Activated naive CD4-positive, alpha-beta T cell treated with anti-CD3 and anti-CD28 coated beads for 36 hours (primary cell): ENCODE results near the gene ARHGAP12. TPM values are rescaled to one million over a fixed set of nuclear protein-coding genes. Genes with fewer than 3 reads are reported as not detected.
A peak's percentile ranks its signal among the peaks of the same experiment; 100 is the strongest.

Experiments used
- CTCF ChIA-PET: fragments of 350-600 bp; sonication (Branson Sonifier 250); formaldehyde crosslinking; loops from one replicate; lab custom pipeline; 2021; ENCODE audit warnings: antibody characterized with exemption; lab: Charles Lee
- DNase-seq: peaks from one replicate; pipeline ENCODE4 v3.0.0-alpha.2; 2020
- H3K27ac Mint-ChIP-seq: one replicate; pipeline ENCODE4 v1.8.0; 2021; ENCODE audit warnings: mild to moderate bottlenecking, mixed read lengths
- H3K27me3 Mint-ChIP-seq: one replicate; pipeline ENCODE4 v1.8.0; 2021; ENCODE audit warnings: low read depth, mixed read lengths
- H3K36me3 Mint-ChIP-seq: one replicate; pipeline ENCODE4 v1.8.0; 2021; ENCODE audit warnings: low read depth, mixed read lengths
- H3K4me1 Mint-ChIP-seq: one replicate; pipeline ENCODE4 v1.8.0; 2021; ENCODE audit warnings: low read depth, mixed read lengths
- H3K4me3 Mint-ChIP-seq: one replicate; pipeline ENCODE4 v1.8.0; 2021; ENCODE audit warnings: mild to moderate bottlenecking, moderate library complexity, mixed read lengths
- H3K9me3 Mint-ChIP-seq: one replicate; pipeline ENCODE4 v1.8.0; 2021; ENCODE audit warnings: mixed read lengths
- intact Hi-C: fragments of 100-400 bp; cut with micrococcal nuclease; formaldehyde crosslinking; loops from one replicate; pipeline ENCODE4 v1.15.1; 2023
- total RNA-seq, 2 experiments: library from RNA; stranded (reverse); gene quantifications; one replicate each; pipeline ENCODE4 v1.2.3, GENCODE V29; 2021

ARHGAP12 gene
- total RNA-seq, 2 experiments from 2014 or later = 2.3 to 2.6 TPM

DNA sequence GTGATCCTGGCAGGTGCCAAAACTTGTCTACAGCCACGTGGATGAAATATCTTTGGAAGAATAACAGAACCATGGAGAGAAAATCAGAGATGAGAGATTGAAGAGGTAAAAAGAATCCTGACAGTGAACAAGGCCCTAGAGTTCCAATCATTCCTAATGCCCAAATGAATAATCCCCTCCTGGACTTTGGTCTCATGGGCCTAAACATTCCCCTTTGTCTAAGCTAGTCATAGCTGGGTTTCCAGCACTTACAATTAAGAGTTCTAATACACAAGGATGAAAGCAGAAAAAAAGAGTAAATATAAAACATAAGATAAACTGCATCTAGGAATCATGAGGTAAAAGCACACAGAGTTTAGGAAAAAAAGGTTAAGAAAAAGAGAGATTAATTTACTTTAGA, 40.2 kb downstream of the ARHGAP12 start:
- H3K36me3 Mint-ChIP-seq = peaks cover 3% of the 10 kb centered on the region
- peaks cover 34% of the 10 kb centered on the region for H3K4me1 Mint-ChIP-seq
- no peaks in the 10 kb centered on the region for H3K27me3 Mint-ChIP-seq
- no peak overlapping the region for H3K4me3 Mint-ChIP-seq
- no peak overlapping the region for H3K27ac Mint-ChIP-seq
- H3K9me3 Mint-ChIP-seq = peaks cover 3% of the 10 kb centered on the region
- DNase-seq = no peak
- intact Hi-C loops = no loop called here
- CTCF ChIA-PET = no interaction called here

DNA sequence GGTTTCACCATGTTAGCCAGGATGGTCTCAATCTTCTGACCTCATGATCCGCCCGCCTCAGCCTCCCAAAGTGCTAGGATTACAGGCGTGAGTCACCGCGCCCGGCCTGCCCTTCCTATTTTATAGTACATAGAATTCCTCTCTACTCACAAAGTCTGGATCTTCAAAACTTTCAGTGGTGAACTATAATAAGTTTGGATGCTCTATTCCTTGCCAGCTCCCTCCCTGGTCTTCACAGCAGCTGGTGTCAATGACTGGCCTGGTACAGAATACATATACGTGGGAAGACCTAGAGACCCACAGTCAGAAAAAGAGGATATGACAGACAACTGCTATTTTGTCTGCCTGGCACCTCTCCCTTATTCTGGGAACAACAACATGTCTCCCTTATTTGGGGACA, 40.8 kb downstream of the ARHGAP12 start:
- H3K36me3 Mint-ChIP-seq = no peaks in the 10 kb centered on the region
- peaks cover 31% of the 10 kb centered on the region for H3K4me1 Mint-ChIP-seq
- CTCF ChIA-PET = no interaction called here
- H3K9me3 Mint-ChIP-seq = peaks cover 3% of the 10 kb centered on the region
- H3K27ac Mint-ChIP-seq = no peak overlapping the region
- no peak for DNase-seq
- intact Hi-C loops = no loop called here
- no peaks in the 10 kb centered on the region for H3K27me3 Mint-ChIP-seq
- H3K4me3 Mint-ChIP-seq = no peak overlapping the region

DNA sequence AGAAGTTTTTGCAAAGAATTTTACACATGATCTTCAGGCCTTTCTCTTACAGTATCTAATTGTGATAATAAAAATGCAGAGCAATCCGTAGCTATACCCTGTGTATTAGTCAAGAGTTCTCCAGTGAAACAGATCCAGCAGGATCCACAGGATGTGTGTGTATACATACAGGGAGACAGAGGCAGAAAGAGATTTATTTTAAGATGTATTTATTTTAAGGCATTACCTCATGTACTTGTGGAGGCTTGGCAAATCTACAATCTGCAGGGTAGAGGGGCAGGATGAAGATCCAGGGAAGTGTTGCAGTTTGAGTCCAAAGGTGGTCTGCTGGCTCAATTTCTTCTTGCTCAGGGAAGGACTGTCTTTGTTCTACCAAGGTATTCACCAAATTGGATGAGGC, 41.7 kb downstream of the ARHGAP12 start:
- Mint-ChIP-seq H3K27me3 (no peaks in the 10 kb centered on the region), H3K4me3 (no peak overlapping the region), H3K27ac (no peak overlapping the region), H3K4me1 (peaks cover 24% of the 10 kb centered on the region), H3K36me3 (no peaks in the 10 kb centered on the region), H3K9me3 (no peaks in the 10 kb centered on the region)
- intact Hi-C loops = no loop called here
- CTCF ChIA-PET = interaction anchor here (0.6 kb wide), 1 partner anchor 25 kb away, joined by 4 read pairs; no protein-coding TSS in a partner anchor
- no peak for DNase-seq

DNA sequence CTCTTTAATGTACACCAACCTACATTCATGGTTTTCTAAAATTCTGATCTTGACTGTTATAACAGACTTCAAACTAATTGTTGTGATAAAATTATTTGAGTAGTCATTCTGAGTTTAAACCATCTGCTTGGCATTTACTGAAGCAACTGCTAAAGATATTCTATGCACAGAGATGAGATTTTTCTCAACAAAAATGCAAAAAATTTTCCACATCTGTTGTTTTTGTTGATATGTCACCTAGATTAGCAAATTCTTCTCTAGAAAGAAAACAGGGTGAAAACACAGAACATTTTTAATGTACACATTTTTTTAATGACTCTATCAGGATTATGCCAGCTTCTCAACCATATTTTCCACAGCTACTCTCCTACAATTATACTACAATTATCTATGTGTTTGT, 42.7 kb downstream of the ARHGAP12 start:
- Mint-ChIP-seq H3K9me3 (no peaks in the 10 kb centered on the region), H3K4me3 (no peak overlapping the region), H3K27me3 (no peaks in the 10 kb centered on the region), H3K27ac (no peak overlapping the region), H3K4me1 (peaks cover 24% of the 10 kb centered on the region), H3K36me3 (no peaks in the 10 kb centered on the region)
- DNase-seq = no peak
- CTCF ChIA-PET = interaction anchor here (0.7 to 1.0 kb wide), 2 partner anchors 25 to 45 kb away, joined by 3 to 5 read pairs; no protein-coding TSS in a partner anchor
- intact Hi-C loops = no loop called here

DNA sequence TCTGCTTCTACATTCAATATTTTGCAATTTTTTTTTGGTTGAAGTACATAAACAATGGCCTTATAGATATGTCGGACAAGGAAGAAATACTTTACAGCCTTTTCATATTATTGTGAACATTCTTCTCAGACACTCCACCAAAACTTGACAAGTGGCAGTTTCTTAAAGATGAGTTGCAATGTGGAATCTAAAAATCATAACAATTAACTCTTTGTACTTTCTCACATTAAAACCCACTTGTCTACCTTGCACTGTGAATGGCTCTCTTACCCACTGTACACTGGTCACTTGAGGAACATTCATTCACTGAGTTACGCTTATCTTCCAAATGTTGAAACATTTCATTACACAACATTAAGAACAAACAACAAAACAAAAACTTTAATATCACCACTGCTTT, 44.2 kb downstream of the ARHGAP12 start:
- no peak overlapping the region for H3K27ac Mint-ChIP-seq
- intact Hi-C loops = no loop called here

DNA sequence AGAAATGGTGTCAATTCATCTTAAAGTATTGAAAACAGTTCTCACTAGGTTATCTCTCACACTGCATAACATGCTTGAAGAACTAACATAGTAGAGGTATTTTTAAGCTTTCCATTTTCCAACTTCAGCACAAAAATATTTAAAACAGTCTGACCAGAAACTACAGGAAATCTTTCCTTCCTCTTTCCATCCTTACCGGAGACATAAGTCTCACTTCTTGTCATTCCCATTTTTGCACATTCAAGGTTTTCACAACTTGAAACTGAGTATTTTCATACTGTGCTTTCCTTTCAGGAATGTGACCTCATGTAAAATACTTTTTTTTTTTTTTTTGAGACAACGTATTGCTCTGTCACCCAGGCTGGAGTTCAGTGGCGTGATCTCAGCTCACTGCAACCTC, 45.2 kb downstream of the ARHGAP12 start:
- Mint-ChIP-seq H3K4me3 (no peak overlapping the region), H3K27me3 (no peaks in the 10 kb centered on the region), H3K36me3 (no peaks in the 10 kb centered on the region), H3K27ac (no peak overlapping the region), H3K4me1 (peaks cover 23% of the 10 kb centered on the region), H3K9me3 (no peaks in the 10 kb centered on the region)
- intact Hi-C loops = no loop called here
- CTCF ChIA-PET = interaction anchor here (0.5 kb wide), 1 partner anchor 32 kb away, joined by 3 read pairs; no protein-coding TSS in a partner anchor
- DNase-seq = no peak

More for the DNA sequence above, 44.2 kb downstream of the ARHGAP12 start:
- CTCF ChIA-PET = interaction anchor here (0.7 kb wide), 1 partner anchor 50 kb away, joined by 3 read pairs; no protein-coding TSS in a partner anchor
- no peaks in the 10 kb centered on the region for H3K9me3 Mint-ChIP-seq
- no peaks in the 10 kb centered on the region for H3K36me3 Mint-ChIP-seq
- H3K4me3 Mint-ChIP-seq = no peak overlapping the region
- DNase-seq = no peak
- H3K27me3 Mint-ChIP-seq = no peaks in the 10 kb centered on the region
- H3K4me1 Mint-ChIP-seq = peaks cover 24% of the 10 kb centered on the region

DNA sequence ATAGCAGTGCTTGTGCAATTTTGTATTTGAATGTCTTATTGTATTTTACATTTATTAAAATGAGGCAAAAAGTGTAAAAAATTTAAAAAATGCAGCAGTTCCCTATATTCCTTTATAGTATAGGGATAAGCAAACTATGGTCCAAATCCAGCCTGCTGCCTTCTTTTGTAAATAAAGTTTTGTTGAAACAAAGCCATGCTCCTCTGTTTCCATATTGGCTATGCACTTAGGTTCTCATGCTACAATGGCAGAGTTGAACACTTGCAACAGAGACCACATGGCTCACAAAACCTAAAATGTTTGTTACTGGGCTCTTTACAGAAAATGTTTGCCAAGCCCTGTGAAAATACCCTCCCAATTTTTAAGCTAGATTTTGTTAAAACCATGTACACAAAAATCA, 50.1 kb downstream of the ARHGAP12 start:
- H3K36me3 Mint-ChIP-seq = no peaks in the 10 kb centered on the region
- H3K27me3 Mint-ChIP-seq = no peaks in the 10 kb centered on the region
- DNase-seq = no peak
- H3K4me1 Mint-ChIP-seq = peaks cover 27% of the 10 kb centered on the region
- intact Hi-C loops = no loop called here
- no peak overlapping the region for H3K4me3 Mint-ChIP-seq
- no peaks in the 10 kb centered on the region for H3K9me3 Mint-ChIP-seq
- no peak overlapping the region for H3K27ac Mint-ChIP-seq
- CTCF ChIA-PET = no interaction called here

DNA sequence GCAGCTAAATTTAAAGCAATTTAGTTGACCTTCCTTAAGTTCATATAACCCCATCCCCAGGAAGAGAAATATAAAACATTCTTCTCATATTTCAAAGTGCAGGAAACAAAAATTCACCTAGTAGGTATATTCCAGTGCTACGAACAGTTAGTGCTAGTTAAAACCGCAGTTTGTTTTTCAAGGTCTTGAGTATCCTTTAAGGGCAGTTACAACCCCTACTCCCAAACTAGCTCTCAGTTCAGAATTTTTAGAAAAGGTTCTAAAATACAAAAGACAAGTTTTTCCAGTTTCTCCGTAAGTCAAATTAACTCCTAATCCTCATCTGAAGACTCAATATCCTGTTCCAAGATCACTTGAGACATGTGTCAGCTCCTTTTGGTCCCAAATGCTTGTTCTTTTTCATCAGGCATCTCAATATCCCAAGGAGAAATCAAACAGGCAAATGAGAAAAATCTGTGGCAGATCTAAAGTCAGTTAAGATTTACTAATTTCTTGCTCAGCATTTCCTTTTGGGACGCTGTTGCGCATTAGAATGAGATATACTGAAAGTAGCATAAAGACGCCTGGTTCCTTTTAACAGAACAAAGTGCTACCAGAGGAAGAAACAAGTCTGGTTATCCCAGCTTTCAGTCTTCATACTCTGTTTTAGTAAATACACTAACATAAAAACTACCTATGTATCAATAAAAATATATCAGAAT, 51.8 kb downstream of the ARHGAP12 start:
- no peaks in the 10 kb centered on the region for H3K27me3 Mint-ChIP-seq
- peak; percentile 18 for DNase-seq
- no peaks in the 10 kb centered on the region for H3K9me3 Mint-ChIP-seq
- no peaks in the 10 kb centered on the region for H3K36me3 Mint-ChIP-seq
- H3K27ac Mint-ChIP-seq = no peak overlapping the region
- no peak overlapping the region for H3K4me3 Mint-ChIP-seq
- H3K4me1 Mint-ChIP-seq = peaks cover 25% of the 10 kb centered on the region
- intact Hi-C loops = no loop called here
- CTCF ChIA-PET = interaction anchor here (0.7 to 1.5 kb wide), 2 partner anchors 15 to 287 kb away, joined by 3 to 4 read pairs; no protein-coding TSS in a partner anchor

DNA sequence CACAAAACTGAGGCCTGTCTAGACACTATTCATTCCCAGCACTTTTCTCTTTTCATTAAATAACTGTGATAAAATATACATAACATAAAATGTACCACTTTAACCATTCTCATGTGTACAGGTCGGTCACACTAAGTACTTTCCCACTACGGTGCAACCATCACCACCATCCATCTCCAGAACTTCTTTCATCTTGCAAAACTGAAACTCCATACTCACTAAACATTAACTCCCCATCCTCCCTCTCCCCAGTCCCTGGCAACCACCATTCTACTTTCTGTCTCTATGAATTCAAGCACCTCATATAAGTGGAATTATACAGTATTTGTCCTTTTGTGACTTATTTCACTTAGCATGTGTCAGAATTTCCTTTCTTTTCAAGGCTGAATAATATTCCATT, 53.0 kb downstream of the ARHGAP12 start:
- H3K27me3 Mint-ChIP-seq = no peaks in the 10 kb centered on the region
- H3K36me3 Mint-ChIP-seq = no peaks in the 10 kb centered on the region
- H3K27ac Mint-ChIP-seq = no peak overlapping the region
- intact Hi-C loops = loop anchor here (1.0 kb wide), 1 partner anchor 52 kb away; no protein-coding TSS in a partner anchor
- H3K9me3 Mint-ChIP-seq = no peaks in the 10 kb centered on the region
- no peak overlapping the region for H3K4me3 Mint-ChIP-seq
- CTCF ChIA-PET = interaction anchor here (1.5 kb wide), 1 partner anchor 13 kb away, joined by 4 read pairs; no protein-coding TSS in a partner anchor
- peak; percentile 17 for DNase-seq
- H3K4me1 Mint-ChIP-seq = peaks cover 25% of the 10 kb centered on the region

DNA sequence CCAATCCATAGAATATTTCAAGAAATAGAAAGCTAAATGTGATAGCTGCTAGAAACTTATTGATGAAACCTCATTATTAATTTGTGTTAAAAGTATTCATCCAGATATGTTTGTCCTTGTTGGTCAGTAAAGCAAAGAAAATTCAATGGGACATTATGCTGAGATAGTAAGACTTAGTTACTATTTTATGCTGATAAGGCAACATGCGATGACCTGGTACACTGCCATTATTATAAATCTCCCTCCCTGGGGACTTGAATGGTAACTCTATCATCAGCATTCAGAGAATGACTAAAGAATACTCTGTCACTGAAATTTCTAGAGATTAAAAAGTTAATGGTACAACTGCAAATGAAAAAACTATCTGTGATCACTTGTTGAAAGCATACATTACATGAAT, 54.9 kb downstream of the ARHGAP12 start:
- CTCF ChIA-PET = interaction anchor here (0.6 kb wide), 1 partner anchor 664 kb away, joined by 3 read pairs; no protein-coding TSS in a partner anchor
- DNase-seq = no peak
- intact Hi-C loops = no loop called here
- no peaks in the 10 kb centered on the region for H3K36me3 Mint-ChIP-seq
- H3K27ac Mint-ChIP-seq = no peak overlapping the region
- no peak overlapping the region for H3K4me3 Mint-ChIP-seq
- H3K27me3 Mint-ChIP-seq = no peaks in the 10 kb centered on the region
- no peaks in the 10 kb centered on the region for H3K9me3 Mint-ChIP-seq
- peaks cover 23% of the 10 kb centered on the region for H3K4me1 Mint-ChIP-seq

DNA sequence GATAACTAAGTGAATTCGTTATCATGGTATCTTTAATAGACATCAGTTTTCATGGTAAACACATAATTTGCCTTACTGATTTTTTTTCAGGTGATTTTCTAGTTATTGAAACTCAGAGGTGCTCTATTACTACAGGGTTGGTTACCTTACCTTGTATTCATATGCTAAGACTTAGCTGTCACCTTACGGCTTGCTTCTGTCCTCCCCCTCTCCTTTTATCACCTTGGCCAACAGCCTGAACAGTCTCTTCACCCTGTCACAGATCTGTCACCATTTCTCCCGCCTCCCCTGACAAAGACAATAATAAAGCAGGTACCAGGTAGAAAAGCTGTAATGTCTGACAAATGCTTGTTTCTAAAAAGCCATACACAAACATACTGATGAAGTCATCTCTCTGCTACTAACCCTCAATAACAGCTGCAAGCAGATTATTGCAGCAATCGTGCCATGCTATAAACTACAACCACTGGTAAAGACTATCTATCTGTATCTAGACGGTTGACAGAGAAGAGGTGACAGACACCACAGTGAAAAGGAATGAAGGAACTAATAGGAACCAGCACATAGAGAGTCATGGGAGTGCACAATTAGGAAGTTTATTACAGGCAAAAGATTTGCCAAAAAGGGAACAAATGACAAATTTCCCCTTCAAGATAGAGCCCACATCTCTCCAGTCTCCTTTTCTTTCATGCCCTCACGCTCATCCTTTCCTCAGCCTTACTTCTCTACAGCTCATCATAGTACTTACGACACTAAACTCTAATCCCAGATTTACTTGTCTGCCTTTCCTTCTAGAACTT, 57.2 kb downstream of the ARHGAP12 start:
- Mint-ChIP-seq H3K4me3 (no peak overlapping the region), H3K27ac (no peak overlapping the region), H3K36me3 (no peaks in the 10 kb centered on the region), H3K4me1 (peaks cover 14% of the 10 kb centered on the region), H3K9me3 (no peaks in the 10 kb centered on the region), H3K27me3 (no peaks in the 10 kb centered on the region)
- DNase-seq = no peak
- CTCF ChIA-PET = no interaction called here
- intact Hi-C loops = no loop called here

DNA sequence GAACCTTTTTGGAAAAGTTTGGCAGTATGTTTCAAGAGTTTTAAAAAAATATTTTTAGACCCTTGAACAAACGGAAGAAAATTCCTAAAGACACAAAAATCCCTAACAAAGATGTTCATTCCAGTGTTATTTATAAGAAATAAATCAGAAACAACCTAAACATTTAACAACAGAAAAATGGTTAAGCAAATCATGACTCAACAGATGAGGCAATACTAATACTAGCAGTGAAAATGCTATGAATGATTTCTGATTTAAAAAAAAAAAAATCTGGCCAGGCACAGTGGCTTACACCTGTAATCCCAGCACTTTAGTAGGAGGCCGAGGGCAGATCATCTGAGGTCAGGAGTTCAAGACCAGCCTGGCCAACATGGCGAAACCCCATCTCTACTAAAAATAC, 61.0 kb downstream of the ARHGAP12 start:
- Mint-ChIP-seq H3K27ac (no peak overlapping the region), H3K9me3 (no peaks in the 10 kb centered on the region), H3K4me1 (peaks cover 17% of the 10 kb centered on the region), H3K4me3 (no peak overlapping the region), H3K36me3 (no peaks in the 10 kb centered on the region), H3K27me3 (no peaks in the 10 kb centered on the region)
- DNase-seq = no peak
- intact Hi-C loops = no loop called here
- CTCF ChIA-PET = interaction anchor here (0.8 kb wide), 1 partner anchor 134 kb away, joined by 6 read pairs; no protein-coding TSS in a partner anchor
